IMR-90 (cell line): ENCODE data around the gene CKB. TPM values are rescaled to one million over a fixed set of nuclear protein-coding genes. Genes with fewer than 3 reads are reported as not detected.

Experiments
- ATAC-seq: fragments of 200-7000 bp; cut with Tn5 transposase; 2 replicates; pipeline ENCODE4 v1.9.1; 2020; ENCODE audit warnings: low read depth, mild to moderate bottlenecking, moderate library complexity
- BruUV-seq: library from RNA; stranded (reverse); fragments of 400-500 nt; replicated peaks from 2 replicates; lab custom pipeline; 2021; lab: Mats Ljungman, UMichigan
- CTCF ChIA-PET: fragments of 300-600 bp; formaldehyde crosslinking; extraction: SDS; loops from one replicate; lab custom pipeline; 2021; ENCODE audit warnings: antibody characterized with exemption; lab: Yijun Ruan, JAX
- POLR2A ChIA-PET: fragments of 300-600 bp; sonication (Branson Sonifier 250); formaldehyde crosslinking; loops from one replicate; lab custom pipeline; 2022; ENCODE audit warnings: antibody characterized with exemption; ENCODE audit not compliant: unreplicated experiment; lab: Charles Lee
- DNase-seq: peaks from one replicate; pipeline ENCODE4 v3.0.0; 2013
- H2AFZ ChIP-seq: replicated peaks from 2 replicates; pipeline ENCODE3; 2013; ENCODE audit warnings: low read length, mild to moderate bottlenecking; ENCODE audit not compliant: poor library complexity
- H2AK5ac ChIP-seq: 2 replicates; pipeline ENCODE4 v1.6.1; 2013; ENCODE audit warnings: low read depth, low read length, inconsistent platforms
- H2AK9ac ChIP-seq: replicated peaks from 2 replicates; pipeline ENCODE3; 2013; ENCODE audit warnings: mild to moderate bottlenecking, low read depth, low read length, moderate library complexity; ENCODE audit not compliant: poor library complexity
- H2BK120ac ChIP-seq: 2 replicates; pipeline ENCODE4 v1.6.1; 2013; ENCODE audit warnings: low read depth, low read length, inconsistent platforms
- H2BK15ac ChIP-seq: 3 replicates; pipeline ENCODE4 v1.6.1; 2013; ENCODE audit warnings: low read depth, low read length, inconsistent platforms
- H2BK20ac ChIP-seq: 2 replicates; pipeline ENCODE4 v1.6.1; 2013; ENCODE audit warnings: low read depth, mild to moderate bottlenecking, inconsistent platforms, low read length, moderate library complexity
- H2BK5ac ChIP-seq: 2 replicates; pipeline ENCODE4 v1.6.1; 2013; ENCODE audit warnings: mild to moderate bottlenecking, low read depth, low read length, inconsistent platforms; ENCODE audit not compliant: poor library complexity, severe bottlenecking
- H3K14ac ChIP-seq: replicated peaks from 2 replicates; pipeline ENCODE4 v1.6.1; 2013; ENCODE audit warnings: low read depth, low read length, inconsistent platforms
- H3K18ac ChIP-seq: 2 replicates; pipeline ENCODE4 v1.6.1; 2013; ENCODE audit warnings: low read depth, low read length, control low read depth
- H3K23ac ChIP-seq: 2 replicates; pipeline ENCODE4 v1.6.1; 2013; ENCODE audit warnings: low read depth, low read length, inconsistent platforms
- H3K27ac ChIP-seq: 2 replicates; pipeline ENCODE4 v1.5.1; 2013; ENCODE audit warnings: mild to moderate bottlenecking, control low read depth, low read length; ENCODE audit not compliant: insufficient read depth
- H3K27me3 ChIP-seq: 2 replicates; pipeline ENCODE4 v1.6.1; 2013; ENCODE audit warnings: low read length; ENCODE audit not compliant: control insufficient read depth, insufficient read depth
- H3K36me3 ChIP-seq: 2 replicates; pipeline ENCODE4 v1.6.1; 2013; ENCODE audit warnings: low read length, mixed read lengths; ENCODE audit not compliant: control insufficient read depth, insufficient read depth
- H3K4ac ChIP-seq: 2 replicates; pipeline ENCODE4 v1.6.1; 2013; ENCODE audit warnings: low read depth, low read length, inconsistent platforms
- H3K4me1 ChIP-seq: 2 replicates; pipeline ENCODE4 v1.6.1; 2013; ENCODE audit warnings: low read length, mixed read lengths; ENCODE audit not compliant: control insufficient read depth, insufficient read depth
- H3K4me2 ChIP-seq: 2 replicates; pipeline ENCODE4 v1.6.1; 2013; ENCODE audit warnings: low read depth, mild to moderate bottlenecking, control low read depth, low read length, moderate library complexity
- H3K4me3 ChIP-seq: 2 replicates; pipeline ENCODE4 v1.5.1; 2013; ENCODE audit warnings: low read depth, mild to moderate bottlenecking, control low read depth, low read length, moderate library complexity; ENCODE audit not compliant: insufficient read depth
- H3K56ac ChIP-seq: 2 replicates; pipeline ENCODE4 v1.6.1; 2013; ENCODE audit warnings: low read length, inconsistent platforms; ENCODE audit not compliant: insufficient read depth; ENCODE audit errors: extremely low read depth
- H3K79me1 ChIP-seq, 2 experiments: 2 replicates each; pipeline ENCODE4 v1.6.1; 2013; ENCODE audit warnings: low read length in 2 of 2, inconsistent platforms in 1 of 2, low read depth in 1 of 2
- H3K9ac ChIP-seq: 2 replicates; pipeline ENCODE4 v1.6.1; 2013; ENCODE audit warnings: low read depth, low read length, control low read depth
- H3K9me1 ChIP-seq: 2 replicates; pipeline ENCODE4 v1.6.1; 2013; ENCODE audit warnings: low read length, inconsistent platforms; ENCODE audit not compliant: insufficient read depth
- H3K9me3 ChIP-seq: 2 replicates; pipeline ENCODE4 v1.6.1; 2013; ENCODE audit warnings: low read length; ENCODE audit not compliant: control insufficient read depth, insufficient read depth
- H4K20me1 ChIP-seq: 2 replicates; pipeline ENCODE4 v1.6.1; 2013; ENCODE audit warnings: low read length, inconsistent platforms; ENCODE audit not compliant: insufficient read depth
- H4K5ac ChIP-seq: 2 replicates; pipeline ENCODE4 v1.6.1; 2013; ENCODE audit warnings: mild to moderate bottlenecking, low read depth, low read length, control low read depth
- H4K8ac ChIP-seq, 2 experiments: 2 replicates each; pipeline ENCODE4 v1.6.1; 2013; ENCODE audit warnings: low read depth in 2 of 2, low read length in 2 of 2, control low read depth in 1 of 2, inconsistent platforms in 1 of 2
- H4K91ac ChIP-seq: 2 replicates; pipeline ENCODE4 v1.6.1; 2013; ENCODE audit warnings: low read depth, low read length, inconsistent platforms; ENCODE audit not compliant: insufficient read depth
- CHD1 ChIP-seq: IDR thresholded peaks from 2 replicates; pipeline ENCODE4 v1.6.1; 2012; ENCODE audit warnings: low read depth, low read length, improper control_type of control experiment
- FOS ChIP-seq: fragments of 150-350 bp; IDR thresholded peaks from 2 replicates; pipeline ENCODE4 v1.6.1; 2016; ENCODE audit warnings: low read depth, low read length
- NFE2L2 ChIP-seq: fragments of 150-350 bp; IDR thresholded peaks from 2 replicates; pipeline ENCODE4 v1.6.1; 2016; ENCODE audit warnings: low read depth, mild to moderate bottlenecking, low read length
- RAD21 ChIP-seq: IDR thresholded peaks from 2 replicates; pipeline ENCODE4 v1.6.1; 2012; ENCODE audit warnings: low read length, improper control_type of control experiment
- RCOR1 ChIP-seq: IDR thresholded peaks from 2 replicates; pipeline ENCODE4 v1.6.1; 2012; ENCODE audit warnings: mild to moderate bottlenecking, low read length, improper control_type of control experiment; ENCODE audit not compliant: insufficient replicate concordance
- WGBS, 2 experiments: methylation state at CpG; one replicate each; pipeline versions ENCODE4 v1.1.5 to v1.1.7; 2013; ENCODE audit warnings: missing lambda C conversion rate in 2 of 2; ENCODE audit not compliant: insufficient read length in 1 of 2; ENCODE audit errors: extremely low coverage in 2 of 2; 5-methylcytosine and 5-hydroxymethylcytosine counted together
- dilution Hi-C: fragments of 300-500 bp; cut with HindIII; formaldehyde crosslinking; loops from one replicate; pipeline ENCODE4 v1.14.3; 2018; ENCODE audit warnings: low sequenced_read_pairs; ENCODE audit not compliant: unreplicated experiment
- in situ Hi-C: fragments of 300-500 bp; cut with MboI; formaldehyde crosslinking; loops from 3 replicates; pipeline ENCODE4 v1.14.3; 2019; ENCODE audit warnings: low sequenced_read_pairs, inconsistent platforms, mixed read lengths
- intact Hi-C: fragments of 100-400 bp; cut with micrococcal nuclease; formaldehyde crosslinking; loops from 2 replicates; pipeline ENCODE4 v1.10.0; 2022
- polyA plus RNA-seq, 3 experiments: library from polyadenylated mRNA; depleted of rRNA; stranded (reverse); fragments of >200 nt; gene quantifications; 2 replicates each; pipeline ENCODE4 v1.2.3, GENCODE V29; 2012; ENCODE audit warnings: low replicate concordance in 1 of 3
- total RNA-seq: library from RNA; depleted of rRNA; stranded (reverse); fragments of >200 nt; gene quantifications from 2 replicates; pipeline ENCODE4 v1.2.3, GENCODE V29; 2012

Gene CKB
- total and polyA plus RNA-seq, 2 of the 4 experiments (the other 2 are of a cell fraction): 17.7 to 82.6 TPM

DNA sequence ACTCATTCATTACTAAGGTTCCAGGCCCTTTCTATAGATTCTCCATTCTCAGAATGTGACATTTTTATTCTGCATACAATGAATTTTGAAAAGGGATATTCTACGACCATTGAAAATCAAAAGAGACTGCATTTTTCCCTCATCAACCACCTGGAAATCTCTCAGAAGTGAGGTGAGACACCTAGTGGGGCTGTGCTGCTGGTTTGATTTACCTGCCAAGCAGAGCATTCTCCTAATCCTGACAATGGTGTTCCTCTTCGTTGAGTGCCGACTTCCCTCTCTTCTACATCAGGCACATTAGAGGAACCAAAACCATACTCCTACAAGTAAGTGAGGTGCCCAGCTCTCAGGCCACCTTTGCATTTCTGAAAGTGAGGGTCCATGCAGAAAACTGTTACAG, 14.9 kb downstream of the CKB start (continued):
- TF ChIP-seq CHD1 (no peak), RAD21 (no peak)

DNA sequence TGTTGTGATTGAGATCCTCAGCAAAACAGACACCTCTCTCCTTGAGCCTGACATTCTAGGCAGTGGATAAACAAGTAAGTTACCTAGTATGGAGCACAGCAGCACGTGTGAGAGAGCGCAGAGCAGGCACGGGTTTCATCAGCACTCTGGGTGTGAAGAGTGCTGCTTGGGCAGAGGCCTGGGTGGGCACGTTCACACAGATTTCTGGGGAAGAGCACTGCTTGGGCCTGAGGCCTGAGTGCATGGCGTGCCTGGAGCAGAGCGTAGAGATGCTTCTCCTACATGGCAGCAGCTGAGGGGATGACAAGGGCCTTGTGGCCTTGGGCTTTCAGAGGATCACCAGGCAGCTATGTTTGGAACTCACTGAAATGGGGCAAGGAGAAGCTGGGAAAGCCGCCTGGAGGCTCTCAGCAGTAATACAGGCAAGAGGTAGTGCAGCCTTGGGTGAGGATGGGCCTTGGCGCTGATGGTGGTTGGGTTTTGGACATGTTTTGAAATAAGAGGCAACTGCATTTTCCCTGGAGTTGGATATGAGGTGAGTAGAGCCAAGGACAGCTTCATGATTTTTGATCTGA, 17.6 kb downstream of the CKB start:
- ATAC-seq (no peak), DNase-seq (no peak)
- Histone ChIP-seq H3K27ac (no peak overlapping the region), H3K27me3 (no peaks in the 10 kb centered on the region), H2BK120ac (no peak overlapping the region), H2BK20ac (no peak overlapping the region), H4K91ac (no peak overlapping the region), H3K18ac (no peak overlapping the region), H2AK9ac (no peak overlapping the region), H2AK5ac (no peak overlapping the region), H3K36me3 (peaks cover 68% of the 10 kb centered on the region), H2BK15ac (no peak overlapping the region), H3K23ac (no peak overlapping the region), H3K9ac (no peak overlapping the region), H3K4me1 (no peaks in the 10 kb centered on the region; the same call in 1 of the 2 replicates), H4K8ac (no peak overlapping the region), H4K20me1 (peaks cover 22% of the 10 kb centered on the region), H3K9me3 (no peaks in the 10 kb centered on the region), H2BK5ac (no peak overlapping the region), H4K5ac (no peak overlapping the region), H3K9me1 (peaks cover 6% of the 10 kb centered on the region; the same call in 1 of the 2 replicates), H2AFZ (no peak overlapping the region), H3K56ac (no peak overlapping the region), H3K4ac (no peak overlapping the region), H3K4me3 (no peak overlapping the region), H3K4me2 (no peak overlapping the region), H3K79me1 (peaks cover 34 to 52% of the 10 kb centered on the region in 2 experiments), H3K14ac (no peak overlapping the region)
- in situ Hi-C loops (no loop called here), intact Hi-C loops (no loop called here), dilution Hi-C loops (no loop called here)
- no peak for TF ChIP-seq RCOR1
- no peak for TF ChIP-seq NFE2L2
- no peak for TF ChIP-seq FOS
- ChIA-PET POLR2A (no interaction called here), CTCF (interaction anchor here (0.6 kb wide), 1 partner anchor 12 kb away, joined by 4 read pairs; no protein-coding TSS in a partner anchor)
- 83% methylated on average over 7 of the region's 8 CpGs; no CpG with 5 or more reads in 1 of the 2 experiments for WGBS, 2 experiments
- BruUV-seq: no TSS peak
